H1 (cell line): ENCODE measurements around the gene DCX. TPM values are rescaled to one million over a fixed set of nuclear protein-coding genes. Genes with fewer than 3 reads are reported as not detected.

Experiments used
- CTCF ChIA-PET: fragments of 300-600 bp; sonication (Branson Sonifier 250); formaldehyde crosslinking; loops from one replicate; lab custom pipeline; 2021; ENCODE audit not compliant: partially characterized antibody; lab: Charles Lee
- POLR2A ChIA-PET: fragments of 300-600 bp; sonication (Branson Sonifier 250); formaldehyde crosslinking; loops from one replicate; lab custom pipeline; 2021; ENCODE audit warnings: inconsistent platforms; ENCODE audit not compliant: partially characterized antibody; lab: Charles Lee
- DNase-seq, 2 experiments: peaks; one replicate each; pipeline versions ENCODE4 v3.0.0 to v3.0.0-alpha.2; 2010 to 2022; ENCODE audit warnings: low spot score in 2 of 2, low read depth in 1 of 2, mixed read lengths in 1 of 2
- FAIRE-seq: peaks from 2 replicates; lab custom pipeline; 2011; peaks lifted over from hg19 to GRCh38; lab: Jason Lieb, UNC
- H2AFZ ChIP-seq: 2 replicates; pipeline ENCODE4 v1.8.1; 2012; ENCODE audit warnings: low read length, inconsistent platforms
- H2AK5ac ChIP-seq: 2 replicates; pipeline ENCODE4 v1.6.1; 2013; ENCODE audit warnings: low read depth, low read length
- H2BK120ac ChIP-seq: replicated peaks from 2 replicates; pipeline ENCODE3; 2013; ENCODE audit warnings: low read depth, low read length, inconsistent platforms
- H2BK12ac ChIP-seq: 2 replicates; pipeline ENCODE4 v1.6.1; 2013; ENCODE audit warnings: low read depth, low read length
- H2BK15ac ChIP-seq: 2 replicates; pipeline ENCODE4 v1.6.1; 2013; ENCODE audit warnings: low read length
- H2BK20ac ChIP-seq: 2 replicates; pipeline ENCODE4 v1.6.1; 2013; ENCODE audit warnings: low read length
- H2BK5ac ChIP-seq: 2 replicates; pipeline ENCODE4 v1.6.1; 2013; ENCODE audit warnings: low read depth, low read length
- H3K14ac ChIP-seq: 2 replicates; pipeline ENCODE4 v1.6.1; 2013; ENCODE audit warnings: inconsistent platforms; ENCODE audit not compliant: insufficient read length
- H3K18ac ChIP-seq: 2 replicates; pipeline ENCODE4 v1.6.1; 2013; ENCODE audit warnings: low read length; ENCODE audit errors: extremely low read depth
- H3K23ac ChIP-seq: 2 replicates; pipeline ENCODE4 v1.6.1; 2013; ENCODE audit warnings: inconsistent platforms; ENCODE audit not compliant: insufficient read length
- H3K23me2 ChIP-seq: 2 replicates; pipeline ENCODE4 v1.6.1; 2013; ENCODE audit warnings: low read depth, low read length
- H3K27ac ChIP-seq: 2 replicates; pipeline ENCODE4 v1.6.1; 2011; ENCODE audit warnings: low read depth, low read length, inconsistent platforms
- H3K27me3 ChIP-seq, 4 experiments: replicated peaks in 1 of 4; 1 replicate in 1 of 4; 2 replicates in 3 of 4; pipeline versions ENCODE4 v1.6.1 to v1.8.1; 2011 to 2013; ENCODE audit warnings: low read length in 3 of 4, mild to moderate bottlenecking in 3 of 4, inconsistent platforms in 2 of 4, mixed read lengths in 2 of 4, moderate library complexity in 1 of 4; ENCODE audit not compliant: control insufficient read depth in 3 of 4, insufficient read depth in 3 of 4; ENCODE audit errors: extremely low read depth in 1 of 4
- H3K36me3 ChIP-seq, 4 experiments: 2 replicates each; pipeline versions ENCODE4 v1.6.1 to v1.8.1; 2011 to 2013; ENCODE audit warnings: mild to moderate bottlenecking in 4 of 4, low read length in 3 of 4, moderate library complexity in 2 of 4, control low read depth in 1 of 4, inconsistent platforms in 1 of 4; ENCODE audit not compliant: insufficient read depth in 4 of 4, control insufficient read depth in 2 of 4
- H3K4ac ChIP-seq: replicated peaks from 2 replicates; pipeline ENCODE3; 2013; ENCODE audit warnings: low read length, low read depth, mixed read lengths, inconsistent platforms; ENCODE audit not compliant: insufficient read length
- H3K4me1 ChIP-seq, 4 experiments: replicated peaks in 1 of 4; 1 replicate in 1 of 4; 2 replicates in 3 of 4; pipeline versions ENCODE4 v1.6.1 to v1.8.1; 2011 to 2013; ENCODE audit warnings: low read length in 3 of 4, inconsistent platforms in 2 of 4, mixed read lengths in 1 of 4; ENCODE audit not compliant: insufficient read depth in 4 of 4, control insufficient read depth in 3 of 4
- H3K4me2 ChIP-seq, 2 experiments: 2 replicates each; pipeline versions ENCODE4 v1.6.1 to v1.8.1; 2011 to 2013; ENCODE audit warnings: low read depth in 2 of 2, low read length in 2 of 2, control low read depth in 1 of 2, inconsistent platforms in 1 of 2, mild to moderate bottlenecking in 1 of 2; ENCODE audit not compliant: insufficient read depth in 1 of 2
- H3K4me3 ChIP-seq, 4 experiments: fragments of 200-600, 300-600 bp in 1 of 4; sonication (generic), shearing (Covaris generic), sonication (Bioruptor Twin) in 1 of 4; 2 replicates each; pipeline versions ENCODE4 v1.5.1 to v1.8.1; 2011 to 2016; ENCODE audit warnings: low read length in 4 of 4, low read depth in 3 of 4, control low read depth in 2 of 4, inconsistent platforms in 2 of 4, mild to moderate bottlenecking in 2 of 4, mixed read lengths in 1 of 4, moderate library complexity in 1 of 4; ENCODE audit not compliant: insufficient read depth in 2 of 4; ENCODE audit errors: extremely low read depth in 1 of 4
- H3K56ac ChIP-seq: replicated peaks from 2 replicates; pipeline ENCODE3; 2013; ENCODE audit warnings: low read depth, mild to moderate bottlenecking, mixed read lengths, low read length, inconsistent platforms; ENCODE audit not compliant: insufficient read length
- H3K79me1 ChIP-seq: 2 replicates; pipeline ENCODE4 v1.6.1; 2013; ENCODE audit warnings: low read depth, low read length, control low read depth
- H3K79me2 ChIP-seq, 2 experiments: 2 replicates each; pipeline versions ENCODE4 v1.6.1 to v1.8.1; 2012 to 2013; ENCODE audit warnings: low read length in 2 of 2, mild to moderate bottlenecking in 2 of 2, inconsistent platforms in 1 of 2; ENCODE audit not compliant: insufficient read depth in 2 of 2, control insufficient read depth in 1 of 2
- H3K9ac ChIP-seq, 4 experiments: replicated peaks in 1 of 4; 1 replicate in 1 of 4; 2 replicates in 3 of 4; pipeline versions ENCODE4 v1.6.1 to v1.8.1; 2011 to 2013; ENCODE audit warnings: low read depth in 3 of 4, low read length in 3 of 4, control low read depth in 2 of 4, mild to moderate bottlenecking in 2 of 4, moderate library complexity in 2 of 4, inconsistent platforms in 1 of 4; ENCODE audit errors: extremely low read depth in 1 of 4
- H3K9me3 ChIP-seq, 2 experiments: 2 replicates each; pipeline versions ENCODE4 v1.6.1 to v1.8.1; 2012 to 2013; ENCODE audit warnings: mild to moderate bottlenecking in 2 of 2, moderate library complexity in 2 of 2, control low read depth in 1 of 2, inconsistent platforms in 1 of 2, low read depth in 1 of 2, low read length in 1 of 2, mixed read lengths in 1 of 2; ENCODE audit not compliant: insufficient read depth in 2 of 2
- H4K20me1 ChIP-seq, 2 experiments: replicated peaks in 1 of 2; 2 replicates each; pipeline versions ENCODE3 to v1.8.1; 2011 to 2013; ENCODE audit warnings: inconsistent platforms in 2 of 2, low read length in 2 of 2, mild to moderate bottlenecking in 1 of 2; ENCODE audit not compliant: insufficient read depth in 2 of 2, control insufficient read depth in 1 of 2
- H4K5ac ChIP-seq: 2 replicates; pipeline ENCODE4 v1.6.1; 2013; ENCODE audit warnings: low read length, low read depth, mixed read lengths, inconsistent platforms; ENCODE audit not compliant: insufficient read length
- H4K8ac ChIP-seq: 2 replicates; pipeline ENCODE4 v1.8.0; 2013; ENCODE audit warnings: mild to moderate bottlenecking, moderate library complexity, low read length, inconsistent platforms; ENCODE audit not compliant: insufficient read depth; ENCODE audit errors: extremely low read depth
- H4K91ac ChIP-seq: replicated peaks from 2 replicates; pipeline ENCODE3; 2013; ENCODE audit warnings: low read length, mixed read lengths, inconsistent platforms; ENCODE audit not compliant: insufficient read length
- EGR1 ChIP-seq: IDR thresholded peaks from 2 replicates; pipeline ENCODE4 v1.6.1; 2011; ENCODE audit warnings: low read depth, low read length, borderline replicate concordance
- RNF2 ChIP-seq: fragments of 200-900, 300-1000 bp; sonication (generic); IDR thresholded peaks from 2 replicates; pipeline ENCODE4 v1.7.1; 2016; ENCODE audit warnings: borderline replicate concordance, low read depth, mild to moderate bottlenecking, antibody characterized with exemption, low read length; ENCODE audit not compliant: poor library complexity, severe bottlenecking; ENCODE audit errors: missing control alignments
- SRF ChIP-seq: IDR thresholded peaks from 2 replicates; pipeline ENCODE4 v1.6.1; 2011; ENCODE audit warnings: mild to moderate bottlenecking, low read depth, low read length, moderate library complexity
- WGBS, 2 experiments: shearing (Covaris generic) in 1 of 2; methylation state at CpG; one replicate each; pipeline versions ENCODE4 v1.1.6 to v1.1.7; 2013 to 2015; ENCODE audit warnings: low lambda C conversion rate in 2 of 2, mixed read lengths in 2 of 2, inconsistent platforms in 1 of 2, low coverage in 1 of 2, missing lambda C conversion rate in 1 of 2; ENCODE audit not compliant: insufficient replicate concordance in 2 of 2, insufficient coverage in 1 of 2, insufficient read length in 1 of 2; ENCODE audit errors: extremely low coverage in 1 of 2, missing lambda C conversion rate in 1 of 2; 5-methylcytosine and 5-hydroxymethylcytosine counted together
- polyA plus RNA-seq, 7 experiments: library from polyadenylated mRNA; depleted of rRNA in 3 of 7; stranded (reverse) in 5 of 7; unstranded in 2 of 7; fragments of >200 nt in 5 of 7; fragments of 200-250 nt in 2 of 7; gene quantifications; 1 replicate in 5 of 7; 2 replicates in 1 of 7; 4 replicates in 1 of 7; pipeline versions ENCODE4 v1.2.1 to v1.2.3, GENCODE V29; 2011 to 2013; ENCODE audit warnings: missing spikeins in 2 of 7, mixed read lengths in 2 of 7
- total RNA-seq: library from RNA; stranded (reverse); fragmentation: NEBNext Ultra II Directional; extraction: Animal tissue kit (Norgen Biotek cat#: 25700); gene quantifications from 2 replicates; pipeline ENCODE4 v1.2.1, GENCODE V29; 2021
- TF ChIP-seq, protein P1 (sequence below): IDR thresholded peaks from 2 replicates; pipeline ENCODE4 v1.6.1; 2012; ENCODE audit warnings: inconsistent platforms

The DCX gene
- total and polyA plus RNA-seq, 2 of the 8 experiments (the other 6 are each of a cell fraction or from before 2014, with no cell fraction given): 1.3 to 3.3 TPM

DNA sequence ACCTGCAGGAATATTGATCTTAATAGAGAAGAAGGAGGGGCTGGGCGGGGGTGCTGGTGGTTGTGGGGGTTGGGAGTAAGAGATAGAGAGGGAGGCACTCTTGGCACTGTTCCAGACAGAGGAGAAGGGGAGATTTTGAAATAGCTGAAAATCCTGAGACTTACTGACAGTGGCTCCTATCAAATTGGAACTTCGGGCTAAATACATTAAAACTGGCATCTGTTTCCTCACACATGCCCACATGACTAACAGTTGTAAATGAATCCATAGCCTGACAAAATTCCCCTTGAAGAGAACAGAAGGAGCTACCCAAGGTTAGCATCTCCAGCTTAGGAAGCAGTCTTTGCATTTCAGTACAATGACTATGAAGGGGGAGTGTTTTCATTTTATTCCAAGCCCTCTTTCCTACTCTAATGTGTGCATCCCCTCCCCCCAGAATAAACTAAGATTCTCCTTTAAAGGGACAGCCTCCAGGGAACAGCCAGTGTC lies 1.4 kb downstream of the DCX start:
- Histone ChIP-seq H4K20me1 (no peaks in the 10 kb centered on the region), H2BK12ac (no peak overlapping the region), H3K4me3 (peak overlapping the region in 1 of 4 experiments; percentile 49; a peak in 1 of 8 replicates), H4K91ac (no peak overlapping the region), H3K27me3 (no peaks in the 10 kb centered on the region), H3K79me2 (no peaks in the 10 kb centered on the region), H2BK5ac (no peak overlapping the region), H3K14ac (no peak overlapping the region), H3K27ac (no peak overlapping the region), H2BK120ac (no peak overlapping the region), H2AFZ (no peak overlapping the region), H3K9me3 (no peaks in the 10 kb centered on the region), H3K36me3 (no peaks in the 10 kb centered on the region), H3K56ac (no peak overlapping the region), H2BK20ac (no peak overlapping the region), H2BK15ac (no peak overlapping the region), H3K4me1 (peaks cover 0 to 10% (median 2%) of the 10 kb centered on the region in 4 experiments; a peak in 4 of 7 replicates), H4K8ac (no peak overlapping the region), H3K4ac (no peak overlapping the region), H2AK5ac (no peak overlapping the region), H3K4me2 (peak overlapping the region; percentile 66), H4K5ac (no peak overlapping the region), H3K23ac (no peak overlapping the region), H3K18ac (no peak overlapping the region; the same call in 1 of the 2 replicates), H3K23me2 (no peaks in the 10 kb centered on the region; the same call in 1 of the 2 replicates), H3K9ac (no peak overlapping the region), H3K79me1 (no peaks in the 10 kb centered on the region)
- no peak for DNase-seq
- WGBS, 2 experiments: 83% methylated on average over 1 of the region's 2 CpGs; no CpG with 5 or more reads in 1 of the 2 experiments
- TF ChIP-seq SRF: no peak
- TF ChIP-seq, protein P1, sequence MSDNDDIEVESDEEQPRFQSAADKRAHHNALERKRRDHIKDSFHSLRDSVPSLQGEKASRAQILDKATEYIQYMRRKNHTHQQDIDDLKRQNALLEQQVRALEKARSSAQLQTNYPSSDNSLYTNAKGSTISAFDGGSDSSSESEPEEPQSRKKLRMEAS: no peak
- no peak for TF ChIP-seq EGR1
- TF ChIP-seq RNF2: no peak
- POLR2A ChIA-PET: interaction anchor here (1.1 kb wide), 1 partner anchor 270 kb away, joined by 8 read pairs; the partner anchor contains the start of gene ALG13
- CTCF ChIA-PET: no interaction called here
- no peak for FAIRE-seq
